ENCODE measurements around the gene C20orf141. TPM values are rescaled to one million over a fixed set of nuclear protein-coding genes. Genes with fewer than 3 reads are reported as not detected.

C20orf141 gene
- total and polyA plus RNA-seq, 4 donors, result not detected

- WGBS, result 40% methylated on average over 3 of the region's 3 CpGs
- peaks cover 0 to 6% (median 0%) of the 10 kb centered on the region in 4 donors for H3K27me3 ChIP-seq (ENCODE audit: control insufficient read depth in 4 of 4, insufficient read depth in 4 of 4, low read length in 3 of 4)
- TF ChIP-seq EGR1 (IDR thresholded peaks at IDR 0.05; ENCODE audit: low read depth in 2 of 2) (no peak), CTCF (IDR thresholded peaks at IDR 0.05; ENCODE audit: low read depth, low read length, missing input control) (no peak), ATF3 (IDR thresholded peaks at IDR 0.05) (no peak)
These were observed 33.8 kb upstream of the C20orf141 start for GRCh38 chr20:2780948-2781347.

GRCh38 chr20:2783908-2784566, 30.8 kb upstream of the C20orf141 start:
- peaks cover 0 to 6% (median 0%) of the 10 kb centered on the region in 4 donors for H3K27me3 ChIP-seq (ENCODE audit: control insufficient read depth in 4 of 4, insufficient read depth in 4 of 4, low read length in 3 of 4)
- H3K4me1 ChIP-seq (ENCODE audit: control insufficient read depth in 4 of 4, insufficient read depth in 4 of 4, low read length in 3 of 4), result no peaks in the 10 kb centered on the region
- no peak overlapping the region for H3K4me3 ChIP-seq (ENCODE audit: low read depth in 1 of 3, low read length in 3 of 3)
- WGBS, result 77% methylated on average over 6 of the region's 6 CpGs
- DNase-seq (ENCODE audit: low spot score), result no peak
- no peaks in the 10 kb centered on the region for H3K36me3 ChIP-seq (ENCODE audit: control insufficient read depth in 4 of 4, insufficient read depth in 3 of 4, low read depth in 1 of 4, low read length in 3 of 4)
- no peak overlapping the region for H3K27ac ChIP-seq (ENCODE audit: low read depth in 1 of 2, low read length in 2 of 2)
- TF ChIP-seq FOXA1 (IDR thresholded peaks at IDR 0.05) (no peak), CTCF (IDR thresholded peaks at IDR 0.05; ENCODE audit: low read depth, low read length, missing input control) (no peak), TAF1 (conservative IDR thresholded peaks at IDR 0.05) (no peak), GABPA (IDR thresholded peaks at IDR 0.05 in 1 of 2, conservative IDR thresholded peaks at IDR 0.05 in 1 of 2) (no peak), RXRA (IDR thresholded peaks at IDR 0.05) (no peak), FOXA2 (IDR thresholded peaks at IDR 0.05) (no peak), SP1 (IDR thresholded peaks at IDR 0.05) (no peak), EGR1 (IDR thresholded peaks at IDR 0.05; ENCODE audit: low read depth in 2 of 2) (no peak), ZBTB33 (IDR thresholded peaks at IDR 0.05) (no peak), JUND (IDR thresholded peaks at IDR 0.05) (no peak), HNF4A (conservative IDR thresholded peaks at IDR 0.05) (no peak), YY1 (IDR thresholded peaks at IDR 0.05) (no peak), NR2F2 (IDR thresholded peaks at IDR 0.05) (no peak), REST (IDR thresholded peaks at IDR 0.05) (no peak), RAD21 (IDR thresholded peaks at IDR 0.05) (no peak), HNF4G (IDR thresholded peaks at IDR 0.05) (no peak), ATF3 (IDR thresholded peaks at IDR 0.05) (no peak), MAX (IDR thresholded peaks at IDR 0.05) (no peak)
- no peak overlapping the region for H3K9ac ChIP-seq (ENCODE audit: low read depth in 1 of 2, low read length in 2 of 2)
- H3K9me3 ChIP-seq (ENCODE audit: control insufficient read depth in 4 of 4, low read length in 3 of 4), result peaks cover 0 to 4% (median 0%) of the 10 kb centered on the region in 4 donors

More at GRCh38 chr20:2780948-2781347, 33.8 kb upstream of the C20orf141 start:
- Histone ChIP-seq H3K4me3 (ENCODE audit: low read depth in 1 of 3, low read length in 3 of 3) (no peak overlapping the region), H3K36me3 (ENCODE audit: control insufficient read depth in 4 of 4, insufficient read depth in 3 of 4, low read depth in 1 of 4, low read length in 3 of 4) (no peaks in the 10 kb centered on the region), H3K9ac (ENCODE audit: low read depth in 1 of 2, low read length in 2 of 2) (no peak overlapping the region), H3K9me3 (ENCODE audit: control insufficient read depth in 4 of 4, low read length in 3 of 4) (peaks cover 0 to 1% (median under 1%) of the 10 kb centered on the region in 4 donors), H3K4me1 (ENCODE audit: control insufficient read depth in 4 of 4, insufficient read depth in 4 of 4, low read length in 3 of 4) (no peaks in the 10 kb centered on the region), H3K27ac (ENCODE audit: low read depth in 1 of 2, low read length in 2 of 2) (no peak overlapping the region)
- no peak for DNase-seq (ENCODE audit: low spot score)
